ENCODE measurements around the gene RAB40C.

The RAB40C gene

GRCh38 chr16:582218-582613 lies 7.7 kb upstream of the RAB40C start:
- H3K36me3 ChIP-seq (ENCODE audit: insufficient read depth, low read length): no peaks in the 10 kb centered on the region
- no peak overlapping the region for H3K4me2 ChIP-seq (ENCODE audit: low read depth, low read length, poor library complexity, severe bottlenecking)
- H3K27me3 ChIP-seq (ENCODE audit: insufficient read depth, low read length, poor library complexity, severe bottlenecking): no peaks in the 10 kb centered on the region
- H4K20me1 ChIP-seq (ENCODE audit: insufficient read depth, low read length, poor library complexity, severe bottlenecking): no peaks in the 10 kb centered on the region
- H2AFZ ChIP-seq (ENCODE audit: low read length): no peak overlapping the region
- H3K4me3 ChIP-seq (ENCODE audit: low read length, poor library complexity, severe bottlenecking): no peak overlapping the region
- no peak overlapping the region for H3K9ac ChIP-seq (ENCODE audit: low read depth, low read length, poor library complexity, severe bottlenecking)
- peaks cover 3% of the 10 kb centered on the region; the same call in 1 of the 2 replicates for H3K79me2 ChIP-seq (ENCODE audit: insufficient read depth, low read length)
- no peaks in the 10 kb centered on the region for H3F3A ChIP-seq (ENCODE audit: low read depth)
- H3K4me1 ChIP-seq (ENCODE audit: insufficient read depth, low read length, poor library complexity, severe bottlenecking): no peaks in the 10 kb centered on the region
- TF ChIP-seq CTCF (conservative IDR thresholded peaks at IDR 0.05; ENCODE audit: low read length): no peak
- TF ChIP-seq EZH2phosphoT487 (IDR thresholded peaks at IDR 0.05; ENCODE audit: borderline replicate concordance): no peak
- H3K9me2 ChIP-seq (replicated peaks; ENCODE audit: low read depth, low read length): no peaks in the 10 kb centered on the region
- no peaks in the 10 kb centered on the region for H3K9me3 ChIP-seq (ENCODE audit: insufficient read depth, low read depth, low read length)

GRCh38 chr16:582614-583331 lies 7.1 kb upstream of the RAB40C start:
- no peaks in the 10 kb centered on the region for H3K27me3 ChIP-seq (ENCODE audit: insufficient read depth, low read length, poor library complexity, severe bottlenecking)
- no peaks in the 10 kb centered on the region for H3F3A ChIP-seq (ENCODE audit: low read depth)
- H2AFZ ChIP-seq (ENCODE audit: low read length): no peak overlapping the region
- H3K9me3 ChIP-seq (ENCODE audit: insufficient read depth, low read depth, low read length): no peaks in the 10 kb centered on the region
- no peak overlapping the region for H3K4me2 ChIP-seq (ENCODE audit: low read depth, low read length, poor library complexity, severe bottlenecking)
- H3K4me3 ChIP-seq (ENCODE audit: low read length, poor library complexity, severe bottlenecking): no peak overlapping the region
- no peaks in the 10 kb centered on the region for H3K9me2 ChIP-seq (replicated peaks; ENCODE audit: low read depth, low read length)
- no peaks in the 10 kb centered on the region for H4K20me1 ChIP-seq (ENCODE audit: insufficient read depth, low read length, poor library complexity, severe bottlenecking)
- H3K9ac ChIP-seq (ENCODE audit: low read depth, low read length, poor library complexity, severe bottlenecking): no peak overlapping the region
- no peak for TF ChIP-seq EZH2phosphoT487 (IDR thresholded peaks at IDR 0.05; ENCODE audit: borderline replicate concordance)
- TF ChIP-seq CTCF (conservative IDR thresholded peaks at IDR 0.05; ENCODE audit: low read length): no peak
- no peaks in the 10 kb centered on the region for H3K4me1 ChIP-seq (ENCODE audit: insufficient read depth, low read length, poor library complexity, severe bottlenecking)
- H3K79me2 ChIP-seq (ENCODE audit: insufficient read depth, low read length): peaks cover 9% of the 10 kb centered on the region; the same call in 1 of the 2 replicates
- no peaks in the 10 kb centered on the region for H3K36me3 ChIP-seq (ENCODE audit: insufficient read depth, low read length)

- H3K9me3 ChIP-seq (ENCODE audit: insufficient read depth, low read depth, low read length): no peaks in the 10 kb centered on the region
- H4K20me1 ChIP-seq (ENCODE audit: insufficient read depth, low read length, poor library complexity, severe bottlenecking): no peaks in the 10 kb centered on the region
- H3K36me3 ChIP-seq (ENCODE audit: insufficient read depth, low read length): no peaks in the 10 kb centered on the region
- H3K4me3 ChIP-seq (ENCODE audit: low read length, poor library complexity, severe bottlenecking): no peak overlapping the region
- H3K4me2 ChIP-seq (ENCODE audit: low read depth, low read length, poor library complexity, severe bottlenecking): no peak overlapping the region
- H3K9ac ChIP-seq (ENCODE audit: low read depth, low read length, poor library complexity, severe bottlenecking): no peak overlapping the region
- TF ChIP-seq CTCF (conservative IDR thresholded peaks at IDR 0.05; ENCODE audit: low read length) (no peak), EZH2phosphoT487 (IDR thresholded peaks at IDR 0.05; ENCODE audit: borderline replicate concordance) (no peak)
- no peaks in the 10 kb centered on the region for H3K4me1 ChIP-seq (ENCODE audit: insufficient read depth, low read length, poor library complexity, severe bottlenecking)
- H3K9me2 ChIP-seq (replicated peaks; ENCODE audit: low read depth, low read length): no peaks in the 10 kb centered on the region
- H2AFZ ChIP-seq (ENCODE audit: low read length): no peak overlapping the region
- peaks cover 11% of the 10 kb centered on the region; the same call in 1 of the 2 replicates for H3K79me2 ChIP-seq (ENCODE audit: insufficient read depth, low read length)
- H3K27me3 ChIP-seq (ENCODE audit: insufficient read depth, low read length, poor library complexity, severe bottlenecking): no peaks in the 10 kb centered on the region
- no peaks in the 10 kb centered on the region for H3F3A ChIP-seq (ENCODE audit: low read depth)
Measured at GRCh38 chr16:583470-583814, 6.4 kb upstream of the RAB40C start.

Measured in Loucy (cell line).